ENCODE results near the gene MFAP3. TPM values are rescaled to one million over a fixed set of nuclear protein-coding genes. Genes with fewer than 3 reads are reported as not detected.
A peak's percentile ranks its signal among the peaks of the same experiment; 100 is the strongest.

Gene MFAP3
- total RNA-seq (31.7 and 35.3 TPM in 2 replicates), polyA plus RNA-seq (18.2 and 19.5 TPM in 2 replicates), polyA minus RNA-seq (75.7 and 94.0 TPM in 2 replicates), Bru-seq, nascent RNA (percentile 87 among the genes with signal in this experiment), BruChase-seq, experiment 1, labeled RNA remaining after a 6-hour chase (percentile 87 among the genes with signal in this experiment), BruChase-seq, experiment 2, labeled RNA remaining after a 2-hour chase (percentile 87 among the genes with signal in this experiment)
- 13.5 and 16.7 TPM in 2 replicates for polyA plus RNA-seq (2011; cell fraction: cytosol; rRNA removed)
- polyA plus RNA-seq (2011; cell fraction: nucleus; rRNA removed) = 14.6 and 16.9 TPM in 2 replicates
- polyA plus RNA-seq (2012) = 25.2 and 29.6 TPM in 2 replicates
- 35.5 TPM for polyA minus RNA-seq (2011; cell fraction: cytosol; rRNA and poly(A)+ RNA removed)
- polyA minus RNA-seq (2011; cell fraction: nucleus; rRNA and poly(A)+ RNA removed) = 45.0 and 69.3 TPM in 2 replicates
- long read RNA-seq, transcript MFAP3-212 (3 exons, 643 nt) = major isoform, 36 of 59 reads
- long read RNA-seq, partial matches to known transcripts = 3 of 59 reads
- long read RNA-seq, other reads (novel, unspliced or antisense) = 19 of 59 reads

GRCh38 chr5:154038707-154039457 lies at the start of gene MFAP3, which contains the start of gene FAM114A2:
Gene MFAP3, plus strand, starts transcription at chr5:154038967. Its CDS starts 10,756 bp downstream, at chr5:154049723.
Gene FAM114A2, minus strand, starts transcription at chr5:154038910. Its CDS starts 3,957 bp downstream, at chr5:154034953.
- Histone ChIP-seq H3K4me3 (replicated peaks in 1 of 3; ENCODE audit: insufficient read depth in 1 of 3, low read depth in 1 of 3, low read length in 3 of 3) (peak within 1 kb of the TSS; percentile 55 to 87 (median 79)), H4K20me1 (replicated peaks; ENCODE audit: control insufficient read depth, extremely low read depth, insufficient read depth, low read length) (no peaks in the 10 kb centered on the region), H3K9me1 (replicated peaks; ENCODE audit: control insufficient read depth, extremely low read depth, insufficient read depth, low read length) (no peaks in the 10 kb centered on the region), H3K9ac (replicated peaks; ENCODE audit: extremely low read depth, insufficient read depth, low read length) (peak within 1 kb of the TSS; percentile 85), H3K27me3 (ENCODE audit: control insufficient read depth in 2 of 2, insufficient read depth in 2 of 2, low read length in 2 of 2) (no peaks in the 10 kb centered on the region), H3K4me1 (ENCODE audit: control insufficient read depth, extremely low read depth, insufficient read depth, low read length) (peaks cover 28% of the 10 kb centered on the region), H3K4me2 (ENCODE audit: insufficient read depth, low read length) (peak within 1 kb of the TSS; percentile 93), H3K27ac (ENCODE audit: insufficient read depth, low read depth, low read length) (peak within 1 kb of the TSS; percentile 52), H2AFZ (ENCODE audit: low read depth, low read length) (peak within 1 kb of the TSS; percentile 24), H3K9me3 (replicated peaks; ENCODE audit: control insufficient read depth, insufficient read depth, low read length) (no peaks in the 10 kb centered on the region), H3K36me3 (ENCODE audit: control insufficient read depth in 2 of 2, extremely low read depth in 1 of 2, insufficient read depth in 2 of 2, low read length in 2 of 2) (no peaks in the 10 kb centered on the region), H3K79me2 (ENCODE audit: control insufficient read depth, insufficient read depth, low read length) (peaks cover 26% of the 10 kb centered on the region)
- DNase-seq (ENCODE audit: low read depth, low spot score) (peak; percentile 88), FAIRE-seq (peak; percentile 88)
- TF ChIP-seq POLR2AphosphoS5 (IDR thresholded peaks at IDR 0.05; ENCODE audit: insufficient read depth, low read depth, low read length) (peak; percentile 88), MYC (IDR thresholded peaks at IDR 0.05; ENCODE audit: low read depth, low read length) (peak; percentile 5), MAX (IDR thresholded peaks at IDR 0.05; ENCODE audit: insufficient read depth, insufficient read length) (peak; percentile 2), JUN (IDR thresholded peaks at IDR 0.05; ENCODE audit: borderline replicate concordance, insufficient read depth, insufficient read length, low read depth) (no peak), POLR2A (IDR thresholded peaks at IDR 0.05; ENCODE audit: low read depth, low read length) (peak; percentile 71), FOS (IDR thresholded peaks at IDR 0.05; ENCODE audit: borderline replicate concordance, insufficient read depth, low read length) (no peak)
- dilution Hi-C loops (cut with MboI; ENCODE audit: extremely low pct_ligation_motif_present, low sequenced_read_pairs) (no loop called here), intact Hi-C loops (cut with micrococcal nuclease) (loop anchor here (1.0 to 5.0 kb wide), 5 partner anchors 37 to 818 kb away; partner anchors contain the start of gene SAP30L)
- ChIA-PET CTCF (interaction anchor here (0.8 to 2.4 kb wide), 6 partner anchors 10 to 366 kb away, joined by 3 to 11 read pairs (median 4); no protein-coding TSS in a partner anchor), POLR2A (interaction anchor here (1.0 to 1.7 kb wide), 5 partner anchors 17 to 152 kb away, joined by 3 to 5 read pairs (median 4); partner anchors contain the start of gene GALNT10)
- TSS peak; percentile 64 for BruUV-seq (replicated peaks)
